Keratinocyte (primary cell): ENCODE results near the gene FLNC.
A peak's percentile ranks its signal among the peaks of the same experiment; 100 is the strongest.

Experiments used
- CTCF ChIP-seq, 3 experiments: IDR thresholded peaks in 1 of 3; conservative IDR thresholded peaks in 1 of 3; optimal IDR thresholded peaks in 1 of 3; 2 replicates in 2 of 3; 3 replicates in 1 of 3; pipeline versions ENCODE3 to v1.5.1; 2011; ENCODE audit warnings: low read length in 3 of 3, mild to moderate bottlenecking in 3 of 3, moderate library complexity in 2 of 3, control low read depth in 1 of 3, inconsistent platforms in 1 of 3; ENCODE audit not compliant: insufficient read depth in 2 of 3; ENCODE audit errors: extremely low read depth in 1 of 3
- EZH2 ChIP-seq: IDR thresholded peaks from one replicate; pipeline ENCODE4 v1.6.1; 2012; ENCODE audit warnings: inconsistent platforms, mild to moderate bottlenecking, low read length, moderate library complexity

- TF ChIP-seq CTCF (optimal IDR thresholded peaks at IDR 0.05 in 1 of 3, IDR thresholded peaks at IDR 0.05 in 1 of 3, conservative IDR thresholded peaks at IDR 0.05 in 1 of 3; ENCODE audit: extremely low read depth in 1 of 3, insufficient read depth in 2 of 3, low read length in 3 of 3) (peak; percentile 82 to 96 (median 90)), EZH2 (no peak)
These were observed 49.9 kb downstream of the FLNC start for GRCh38 chr7:128879939-128880746.
